ENCODE measurements around the gene MRPS21.
"Not testable (repeated sequence)": the region's sequence is repeated elsewhere in the genome, so short reads cannot be mapped to it uniquely, and the experiment has no call there.

The MRPS21 gene

DNA sequence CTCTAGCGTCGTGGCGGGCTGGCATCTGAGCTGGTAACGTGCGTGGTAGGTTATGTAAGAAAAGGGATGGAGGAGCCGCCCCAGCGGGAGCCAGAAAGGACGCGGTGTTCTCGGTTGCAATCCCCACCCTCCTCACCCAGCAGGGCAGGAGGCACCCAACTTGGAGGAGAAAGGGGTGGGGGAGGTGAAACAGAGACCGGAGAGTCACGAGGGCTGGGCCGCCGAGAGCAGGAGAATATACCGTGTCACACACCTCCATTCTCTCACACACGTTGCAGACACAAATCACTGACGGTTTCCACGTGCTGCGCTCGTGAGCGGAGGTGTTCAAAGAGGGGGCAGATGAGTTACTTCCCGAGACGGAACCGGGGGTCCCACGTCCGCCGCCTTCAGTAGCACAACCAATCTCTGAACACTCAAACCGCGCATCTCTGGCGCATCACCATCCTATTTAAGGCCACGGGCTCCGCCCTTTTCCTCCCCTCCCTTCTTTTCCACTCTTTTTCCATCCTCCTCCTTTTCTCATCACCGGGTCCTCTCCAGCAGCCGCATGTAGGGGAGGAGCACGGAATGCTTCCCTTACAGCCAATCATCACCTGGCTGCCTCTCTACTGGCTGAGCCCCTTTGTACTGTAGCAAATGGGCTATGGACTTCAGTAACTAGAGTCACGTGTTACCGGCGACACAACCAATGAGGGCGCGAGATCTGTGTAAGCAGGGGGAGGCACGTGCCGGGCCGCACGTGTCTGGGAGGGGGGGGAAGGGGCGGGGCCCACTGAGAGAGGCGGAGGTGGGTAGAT lies 11.7 kb upstream of the MRPS21 start, which contains the start of gene CIART:
TSS of gene CIART (plus strand) at position 797 of the 800 bp plus-strand sequence. CDS start 714 bp downstream, outside the sequence.
- DNase-seq (ENCODE audit: low read depth in 2 of 2), result peak; percentile 60 to 83

DNA sequence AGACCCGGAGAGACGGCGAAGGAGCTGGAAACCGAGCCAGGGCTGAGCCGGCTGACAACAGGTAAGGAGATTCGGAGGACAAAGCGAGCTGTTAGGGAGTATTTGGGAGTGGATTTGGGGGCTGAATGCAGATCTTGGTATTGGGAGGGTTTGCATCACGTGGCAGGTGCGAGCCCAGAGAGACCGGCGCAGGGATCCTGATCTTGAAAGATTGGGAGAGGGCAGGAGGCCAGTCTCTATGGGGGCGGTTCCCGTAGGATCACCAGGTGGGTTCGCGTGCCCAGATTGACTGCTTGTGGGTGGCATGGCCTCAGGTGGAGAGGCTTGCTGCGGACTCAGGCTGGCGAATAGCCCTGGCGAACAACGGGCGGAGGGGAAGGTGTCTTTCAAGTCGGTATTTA lies 11.1 kb upstream of the MRPS21 start:
- DNase-seq (ENCODE audit: low read depth in 2 of 2), result no peak

DNA sequence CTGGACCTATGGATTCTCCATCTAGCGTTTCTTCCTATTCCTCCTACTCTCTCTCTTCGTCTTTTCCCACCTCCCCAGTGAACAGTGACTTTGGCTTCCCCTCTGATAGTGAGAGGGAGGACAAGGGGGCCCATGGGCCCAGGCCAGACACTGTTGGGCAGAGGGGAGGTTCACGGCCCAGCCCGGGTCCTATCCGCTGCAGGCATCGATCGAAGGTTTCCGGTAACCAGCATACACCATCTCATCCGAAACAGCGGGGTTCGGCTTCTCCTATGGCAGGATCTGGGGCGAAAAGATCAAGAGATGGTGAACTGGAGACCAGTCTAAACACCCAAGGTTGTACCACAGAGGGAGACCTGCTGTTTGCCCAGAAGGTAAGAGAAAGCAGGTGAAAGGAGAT lies 10.4 kb upstream of the MRPS21 start:
- no peak for DNase-seq (ENCODE audit: low read depth in 2 of 2)

- DNase-seq (ENCODE audit: low read depth in 2 of 2), result no peak
Measured at GRCh38 chr1:150288382-150288781, 5.3 kb upstream of the MRPS21 start.

- no peak for DNase-seq (ENCODE audit: low read depth in 2 of 2)
Measured at GRCh38 chr1:150288822-150289221, 4.8 kb upstream of the MRPS21 start.

DNA sequence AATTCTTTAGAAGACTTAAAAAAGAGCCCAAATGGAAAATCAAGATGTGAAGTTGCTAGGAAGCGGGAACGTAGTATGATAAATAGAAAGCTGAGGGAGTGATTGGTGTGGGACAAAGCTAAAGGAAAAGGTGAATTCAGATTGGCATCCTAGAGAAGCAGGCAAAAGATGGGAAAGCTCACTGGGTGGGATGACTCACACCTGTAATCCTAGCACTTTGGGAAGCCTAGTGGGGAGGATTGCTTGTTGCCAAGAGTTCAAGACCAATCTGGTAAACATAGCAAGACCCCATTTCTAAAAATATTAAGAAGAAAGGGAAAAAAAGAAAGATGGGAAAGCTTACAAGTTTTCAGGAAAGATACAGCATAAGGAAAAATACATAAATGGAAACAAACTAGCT lies 1.8 kb downstream of the MRPS21 start:
- DNase-seq (ENCODE audit: low read depth in 2 of 2), result no peak

DNA sequence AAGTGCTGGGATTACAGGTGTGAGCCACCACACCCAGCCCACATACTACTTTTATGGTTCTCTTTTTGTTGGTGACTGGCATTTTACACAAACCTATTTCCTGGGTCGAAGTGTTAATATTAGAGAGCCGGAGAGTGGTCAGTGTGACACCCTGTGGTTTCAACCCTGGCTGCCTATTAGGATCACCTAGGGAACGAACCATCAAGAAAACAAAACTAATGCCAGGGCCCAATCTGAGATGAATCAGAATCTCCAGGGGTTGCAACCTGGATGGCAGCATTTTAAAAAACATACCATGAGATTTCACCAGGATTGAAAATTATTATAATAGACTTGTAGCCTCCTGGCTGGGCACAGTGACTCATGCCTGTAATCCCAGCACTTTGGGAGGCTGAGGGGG lies 6.1 kb downstream of the MRPS21 start:
- no peak for DNase-seq (ENCODE audit: low read depth in 2 of 2)

GRCh38 chr1:150302338-150302737 lies 8.7 kb downstream of the MRPS21 start:
- no peak for DNase-seq (ENCODE audit: low read depth in 2 of 2)

- no peak for DNase-seq (ENCODE audit: low read depth in 2 of 2)
Measured at GRCh38 chr1:150302902-150303301, 9.2 kb downstream of the MRPS21 start.

DNA sequence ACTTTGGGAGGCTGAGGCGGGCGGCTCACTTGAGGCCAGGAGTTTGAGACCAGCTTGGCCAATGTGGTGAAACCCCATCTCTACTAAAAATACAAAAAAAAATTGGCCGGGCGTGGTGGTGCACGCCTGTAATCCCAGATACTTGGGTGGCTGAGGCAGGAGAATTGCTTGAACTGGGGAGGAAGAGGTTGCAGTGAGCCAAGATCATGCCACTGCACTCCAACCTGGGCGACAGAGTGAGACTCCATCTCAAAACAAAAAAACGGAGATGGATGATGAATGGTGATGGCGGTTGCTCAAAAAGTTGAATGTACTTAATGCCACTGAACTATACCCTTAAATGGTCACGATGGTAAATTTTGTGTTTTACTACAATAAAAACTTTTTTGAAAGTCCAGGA lies 14.9 kb downstream of the MRPS21 start:
- DNase-seq (ENCODE audit: low read depth in 2 of 2), result not testable (repeated sequence)

- DNase-seq (ENCODE audit: low read depth in 2 of 2), result no peak
Measured at GRCh38 chr1:150309758-150310508, 16.3 kb downstream of the MRPS21 start.

DNA sequence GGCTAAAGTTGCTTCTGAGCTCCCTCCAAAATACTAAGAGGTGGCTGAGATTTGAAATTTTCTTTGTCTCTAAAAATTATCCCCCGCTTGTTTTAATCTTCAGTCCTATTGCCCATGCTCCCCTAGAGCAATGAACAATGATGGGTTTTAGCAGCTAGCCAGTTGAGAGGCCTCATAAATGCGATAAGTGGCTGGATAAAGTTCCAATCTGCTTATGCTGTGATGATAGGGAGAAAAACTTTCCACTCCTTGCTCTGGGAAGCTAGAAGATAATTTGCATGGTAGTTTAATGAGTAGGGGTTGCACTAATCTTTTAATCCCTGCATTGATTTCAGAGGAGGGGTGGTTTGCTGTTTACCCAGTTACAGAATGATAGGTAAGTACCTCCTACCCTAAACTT lies 18.1 kb downstream of the MRPS21 start:
- DNase-seq (ENCODE audit: low read depth in 2 of 2), result no peak

DNA sequence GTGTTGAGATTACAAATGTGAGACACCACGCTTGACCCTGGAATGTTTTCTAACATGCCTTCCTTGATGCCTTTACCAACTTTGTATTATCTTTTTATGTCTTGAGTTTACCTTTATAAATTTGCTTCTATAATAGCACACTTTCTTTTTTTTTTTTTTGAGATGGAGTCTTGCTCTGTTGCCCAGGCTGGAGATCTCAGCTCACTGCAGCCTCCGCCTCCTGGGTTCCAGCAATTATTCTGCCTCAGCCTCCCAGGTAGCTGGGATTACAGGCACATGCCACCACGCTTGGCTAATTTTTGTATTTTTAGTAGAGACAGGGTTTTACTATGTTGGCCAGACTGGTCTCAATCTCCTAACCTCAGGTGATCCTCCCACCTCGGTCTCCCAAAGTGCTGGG lies 21.0 kb downstream of the MRPS21 start:
- DNase-seq (ENCODE audit: low read depth in 2 of 2), result not testable (repeated sequence)

GRCh38 chr1:150320667-150320978 lies 27.0 kb downstream of the MRPS21 start:
- no peak for DNase-seq (ENCODE audit: low read depth in 2 of 2)

DNA sequence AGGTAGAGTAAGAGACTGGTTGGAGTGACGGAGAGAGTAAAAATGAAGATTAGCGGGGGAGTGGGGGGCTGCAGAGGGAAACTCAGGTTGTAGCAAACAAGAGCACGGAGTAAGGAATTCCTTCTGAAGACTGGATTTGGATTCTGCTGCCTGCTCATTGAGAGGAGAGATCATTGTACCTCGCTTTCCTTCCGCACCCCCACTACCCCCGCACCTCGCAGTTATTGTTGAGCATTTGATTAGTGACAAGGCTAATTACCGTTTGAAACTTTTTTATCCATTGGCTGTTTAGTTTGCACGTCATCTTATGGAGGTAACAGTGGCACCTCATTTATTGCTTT lies 28.1 kb downstream of the MRPS21 start:
- DNase-seq (ENCODE audit: low read depth in 2 of 2), result no peak

- no peak for DNase-seq (ENCODE audit: low read depth in 2 of 2)
Measured at GRCh38 chr1:150322310-150322709, 28.6 kb downstream of the MRPS21 start.

DNA sequence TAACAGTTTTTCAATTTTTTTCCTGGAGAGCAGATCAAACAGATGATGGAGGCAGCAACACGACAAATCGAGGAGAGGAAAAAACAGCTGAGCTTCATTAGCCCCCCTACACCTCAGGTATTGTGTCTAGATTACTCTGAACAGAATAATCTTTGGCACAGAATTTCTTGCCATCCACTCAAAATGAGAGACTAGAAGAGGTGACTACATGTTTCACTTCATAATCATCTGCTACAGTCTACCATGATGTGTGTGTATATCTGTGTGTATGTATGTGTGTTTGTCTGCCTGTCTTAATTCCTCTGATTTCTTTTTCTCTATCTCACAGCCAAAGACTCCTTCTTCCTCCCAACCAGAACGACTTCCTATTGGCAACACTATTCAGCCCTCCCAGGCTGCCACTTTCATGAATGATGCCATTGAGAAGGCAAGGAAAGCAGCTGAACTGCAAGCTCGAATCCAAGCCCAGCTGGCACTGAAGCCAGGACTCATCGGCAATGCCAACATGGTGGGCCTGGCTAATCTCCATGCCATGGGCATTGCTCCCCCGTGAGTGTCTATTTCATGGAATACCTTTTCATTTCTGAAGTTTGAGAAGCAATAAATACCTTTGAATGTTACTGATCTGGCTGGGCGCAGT lies 39.1 kb downstream of the MRPS21 start:
- no peak for DNase-seq (ENCODE audit: low read depth in 2 of 2)

GRCh38 chr1:150346316-150346715 lies 52.7 kb downstream of the MRPS21 start:
- DNase-seq (ENCODE audit: low read depth in 2 of 2), result no peak

GRCh38 chr1:150352866-150353265 lies 59.2 kb downstream of the MRPS21 start:
- no peak for DNase-seq (ENCODE audit: low read depth in 2 of 2)
